Neutrophil (primary cell): ENCODE data around the gene DCAF11.

ENCODE experiments used
- H3K27ac ChIP-seq: fragments of 200-600 bp; sonication (generic); 2 replicates; pipeline ENCODE4 v1.5.1; 2016; ENCODE audit warnings: mild to moderate bottlenecking, moderate library complexity
- H3K27me3 ChIP-seq: fragments of 200-600 bp; sonication (generic); 2 replicates; pipeline ENCODE4 v1.6.0; 2016; ENCODE audit warnings: mild to moderate bottlenecking
- H3K36me3 ChIP-seq: fragments of 200-600 bp; sonication (generic); 2 replicates; pipeline ENCODE4 v1.5.1; 2017
- H3K4me1 ChIP-seq, 2 experiments: fragments of 200-600 bp in 1 of 2; sonication (generic) in 1 of 2; 1 replicate in 1 of 2; 2 replicates in 1 of 2; pipeline versions ENCODE4 v1.5.1 to v1.6.1; 2013 to 2016; ENCODE audit warnings: low read depth in 1 of 2, low read length in 1 of 2, mild to moderate bottlenecking in 1 of 2, moderate library complexity in 1 of 2; ENCODE audit not compliant: control insufficient read depth in 1 of 2, insufficient read depth in 1 of 2
- H3K4me3 ChIP-seq, 2 experiments: fragments of 200-600 bp in 1 of 2; sonication (generic) in 1 of 2; 1 replicate in 1 of 2; 2 replicates in 1 of 2; pipeline ENCODE4 v1.5.1; 2013 to 2016; ENCODE audit warnings: low read depth in 1 of 2, low read length in 1 of 2, mild to moderate bottlenecking in 1 of 2, moderate library complexity in 1 of 2
- H3K9me3 ChIP-seq: fragments of 200-600 bp; sonication (generic); 2 replicates; pipeline ENCODE4 v1.5.1; 2016
- TF ChIP-seq, protein P1 (sequence below): fragments of 200-600 bp; sonication (generic); IDR thresholded peaks from 2 replicates; pipeline ENCODE4 v1.5.1; 2016; ENCODE audit warnings: antibody characterized with exemption

Gene DCAF11

DNA sequence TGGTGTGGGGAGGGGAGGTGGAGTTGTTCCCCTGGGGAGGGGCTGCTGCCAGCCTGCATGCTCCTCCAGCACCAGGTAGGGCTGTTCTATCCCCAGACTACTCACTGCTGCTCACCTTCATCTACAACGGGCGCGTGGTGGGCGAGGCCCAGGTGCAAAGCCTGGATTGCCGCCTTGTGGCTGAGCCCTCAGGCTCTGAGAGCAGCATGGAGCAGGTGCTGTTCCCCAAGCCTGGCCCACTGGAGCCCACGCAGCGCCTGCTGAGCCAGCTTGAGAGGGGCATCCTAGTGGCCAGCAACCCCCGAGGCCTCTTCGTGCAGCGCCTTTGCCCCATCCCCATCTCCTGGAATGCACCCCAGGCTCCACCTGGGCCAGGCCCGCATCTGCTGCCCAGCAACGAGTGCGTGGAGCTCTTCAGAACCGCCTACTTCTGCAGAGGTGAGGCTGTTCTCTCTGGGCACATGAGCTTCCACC lies 50.0 kb downstream of the DCAF11 start:
- Histone ChIP-seq H3K27ac (peak overlapping the region; percentile 94), H3K36me3 (peaks cover 83% of the 10 kb centered on the region), H3K4me1 (peaks cover 73 to 85% of the 10 kb centered on the region in 2 experiments), H3K9me3 (no peaks in the 10 kb centered on the region), H3K4me3 (no peak overlapping the region), H3K27me3 (no peaks in the 10 kb centered on the region)
- TF ChIP-seq, protein P1, sequence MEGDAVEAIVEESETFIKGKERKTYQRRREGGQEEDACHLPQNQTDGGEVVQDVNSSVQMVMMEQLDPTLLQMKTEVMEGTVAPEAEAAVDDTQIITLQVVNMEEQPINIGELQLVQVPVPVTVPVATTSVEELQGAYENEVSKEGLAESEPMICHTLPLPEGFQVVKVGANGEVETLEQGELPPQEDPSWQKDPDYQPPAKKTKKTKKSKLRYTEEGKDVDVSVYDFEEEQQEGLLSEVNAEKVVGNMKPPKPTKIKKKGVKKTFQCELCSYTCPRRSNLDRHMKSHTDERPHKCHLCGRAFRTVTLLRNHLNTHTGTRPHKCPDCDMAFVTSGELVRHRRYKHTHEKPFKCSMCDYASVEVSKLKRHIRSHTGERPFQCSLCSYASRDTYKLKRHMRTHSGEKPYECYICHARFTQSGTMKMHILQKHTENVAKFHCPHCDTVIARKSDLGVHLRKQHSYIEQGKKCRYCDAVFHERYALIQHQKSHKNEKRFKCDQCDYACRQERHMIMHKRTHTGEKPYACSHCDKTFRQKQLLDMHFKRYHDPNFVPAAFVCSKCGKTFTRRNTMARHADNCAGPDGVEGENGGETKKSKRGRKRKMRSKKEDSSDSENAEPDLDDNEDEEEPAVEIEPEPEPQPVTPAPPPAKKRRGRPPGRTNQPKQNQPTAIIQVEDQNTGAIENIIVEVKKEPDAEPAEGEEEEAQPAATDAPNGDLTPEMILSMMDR = no peak

DNA sequence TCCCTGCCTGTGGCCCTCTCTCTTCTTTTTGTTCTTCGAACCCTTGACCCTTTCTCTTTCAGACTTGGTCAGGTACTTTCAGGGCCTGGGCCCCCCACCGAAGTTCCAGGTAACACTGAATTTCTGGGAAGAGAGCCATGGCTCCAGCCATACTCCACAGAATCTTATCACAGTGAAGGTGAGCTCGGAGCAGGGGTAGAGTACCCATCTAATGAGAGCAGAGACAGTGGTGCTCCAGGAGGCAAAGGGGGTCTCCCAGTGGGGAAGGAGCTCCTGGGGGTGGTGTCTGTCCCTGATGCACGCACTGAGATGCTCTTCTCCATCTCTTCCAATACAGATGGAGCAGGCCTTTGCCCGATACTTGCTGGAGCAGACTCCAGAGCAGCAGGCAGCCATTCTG lies 51.2 kb downstream of the DCAF11 start:
- TF ChIP-seq, protein P1 = no peak
- Histone ChIP-seq H3K36me3 (peaks cover 82% of the 10 kb centered on the region), H3K27me3 (no peaks in the 10 kb centered on the region)

DNA sequence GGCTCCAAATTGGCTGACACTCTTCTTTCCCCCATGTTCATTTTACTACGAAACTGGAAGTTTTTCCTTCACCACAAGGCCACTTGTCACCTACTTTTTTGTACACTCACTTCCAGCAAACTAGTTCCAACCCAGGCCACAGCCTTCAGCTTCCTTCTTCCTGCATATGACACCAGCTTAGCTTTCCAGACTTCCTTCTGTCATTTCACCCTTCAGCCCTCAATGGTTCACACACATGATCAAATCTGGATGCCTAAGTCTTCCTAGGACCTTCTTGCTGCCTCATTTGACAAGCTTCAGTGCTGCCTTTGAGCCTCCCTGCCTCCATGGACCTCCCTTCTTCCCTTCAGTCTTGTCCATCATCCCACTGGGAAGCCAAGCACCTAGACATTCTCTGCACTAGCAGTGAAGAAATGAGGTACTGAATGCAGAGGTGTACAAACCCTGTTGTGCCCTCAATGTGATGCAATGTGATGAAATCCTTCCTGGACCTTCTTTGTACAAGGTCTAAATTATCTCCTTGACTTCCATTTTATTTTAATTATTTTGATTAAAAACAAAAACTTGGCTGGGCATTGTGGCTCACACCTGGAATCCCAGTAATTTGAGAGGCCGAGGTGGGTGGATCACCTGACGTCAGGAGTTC lies 53.0 kb downstream of the DCAF11 start:
- Histone ChIP-seq H3K36me3 (peaks cover 85% of the 10 kb centered on the region), H3K4me3 (peak overlapping the region in 1 of 2 experiments; percentile 24), H3K9me3 (no peaks in the 10 kb centered on the region), H3K27ac (peak overlapping the region; percentile 94), H3K4me1 (peaks cover 79 to 90% of the 10 kb centered on the region in 2 experiments), H3K27me3 (peaks cover 14% of the 10 kb centered on the region)
- TF ChIP-seq, protein P1 = no peak

More for the DNA sequence above, 51.2 kb downstream of the DCAF11 start:
- H3K4me1 ChIP-seq = peaks cover 72 to 84% of the 10 kb centered on the region in 2 experiments
- H3K27ac ChIP-seq = peak overlapping the region; percentile 94
- no peak overlapping the region for H3K4me3 ChIP-seq
- H3K9me3 ChIP-seq = no peaks in the 10 kb centered on the region

DNA sequence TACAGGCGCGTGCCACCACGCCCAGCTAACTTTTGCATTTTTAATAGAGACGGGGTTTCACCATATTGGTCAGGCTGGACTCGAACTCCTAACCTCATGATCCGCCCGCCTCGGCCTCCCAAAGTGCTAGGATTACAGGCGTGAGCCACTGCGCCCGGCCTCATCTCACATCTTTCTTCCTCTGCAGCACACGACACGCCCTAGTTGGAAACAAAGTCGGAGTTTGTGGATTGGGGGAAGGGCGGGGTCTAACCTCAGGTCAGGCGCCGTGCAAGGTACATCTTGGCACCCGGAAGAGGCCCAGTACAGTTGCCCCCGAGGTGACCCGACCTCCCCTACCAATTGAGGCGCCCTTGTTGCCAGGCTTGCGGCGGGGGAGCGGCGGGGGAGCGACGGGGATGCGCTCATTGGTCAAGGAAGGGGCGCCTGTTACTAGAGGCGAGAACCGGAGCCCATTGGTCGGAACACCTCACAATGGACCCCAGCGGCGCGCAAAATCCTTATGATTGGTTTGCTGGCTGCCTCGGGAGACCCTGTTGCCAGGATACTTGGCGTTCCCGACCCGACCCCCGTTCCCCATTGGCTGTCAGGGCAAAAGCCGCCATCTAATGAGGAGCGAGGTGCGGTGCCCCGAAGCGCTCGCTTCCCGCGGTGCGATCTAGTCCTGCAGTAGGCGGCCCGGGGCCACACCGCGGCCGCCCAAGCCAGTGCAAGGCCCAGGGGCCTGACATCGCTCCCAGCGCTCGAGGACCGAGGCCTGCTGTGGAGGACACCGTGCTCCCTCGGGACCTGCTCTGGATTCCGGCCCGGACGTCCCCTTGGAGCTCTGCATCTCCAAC lies 57.1 kb downstream of the DCAF11 start, which contains the start of gene REC8:
Gene REC8, plus strand, starts transcription at position 659 of the 839 bp plus-strand sequence. CDS start 473 bp downstream, outside the sequence.
- H3K27me3 ChIP-seq = peaks cover 17% of the 10 kb centered on the region
- H3K4me1 ChIP-seq = peaks cover 51 to 61% of the 10 kb centered on the region in 2 experiments
- H3K27ac ChIP-seq = peak within 1 kb of the TSS; percentile 36
- H3K9me3 ChIP-seq = no peaks in the 10 kb centered on the region
- peak within 1 kb of the TSS; percentile 43 to 47 for H3K4me3 ChIP-seq
- TF ChIP-seq, protein P1 = no peak
- H3K36me3 ChIP-seq = peaks cover 83% of the 10 kb centered on the region

DNA sequence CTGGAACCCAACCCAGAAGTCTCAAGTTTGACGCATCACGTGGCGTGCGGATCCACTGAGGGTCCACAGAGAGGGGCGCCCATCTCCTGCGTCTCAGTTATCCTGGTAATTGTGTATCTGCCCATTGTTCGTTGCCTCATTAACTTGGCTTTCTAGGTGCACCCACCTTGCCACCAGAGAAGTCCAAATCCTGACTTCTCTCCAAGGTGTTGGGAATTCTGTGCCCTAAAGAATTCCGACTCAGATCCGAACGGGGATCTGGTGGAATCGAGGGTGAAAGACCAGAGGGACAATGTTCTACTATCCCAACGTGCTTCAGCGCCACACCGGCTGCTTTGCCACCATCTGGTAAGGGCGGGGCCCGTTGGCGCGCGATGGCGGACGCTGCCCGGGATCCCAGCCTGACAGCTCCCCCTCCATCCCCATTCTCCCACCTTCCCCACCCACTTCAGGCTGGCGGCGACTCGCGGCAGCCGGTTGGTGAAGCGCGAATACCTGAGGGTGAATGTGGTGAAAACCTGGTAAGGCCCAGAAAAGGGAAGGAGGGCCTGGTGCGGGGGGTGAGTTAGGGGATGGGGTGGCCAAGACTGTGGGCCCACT lies 57.8 kb downstream of the DCAF11 start:
- TF ChIP-seq, protein P1 = no peak
- Histone ChIP-seq H3K4me3 (peak overlapping the region in 1 of 2 experiments; percentile 43), H3K36me3 (peaks cover 85% of the 10 kb centered on the region)

More for the DNA sequence above, 57.8 kb downstream of the DCAF11 start:
- Histone ChIP-seq H3K27ac (peak overlapping the region; percentile 36), H3K4me1 (peaks cover 44 to 54% of the 10 kb centered on the region in 2 experiments), H3K9me3 (no peaks in the 10 kb centered on the region), H3K27me3 (peaks cover 17% of the 10 kb centered on the region)
